Ovary (tissue), 3 donors: ENCODE measurements around the gene ANGEL2.

Source experiments
- EP300 ChIP-seq: sonication (generic); formaldehyde crosslinking; IDR thresholded peaks from one replicate; pipeline ENCODE4 v1.6.1; 2017; ENCODE audit warnings: antibody characterized with exemption
- POLR2A ChIP-seq: fragments of 450-650 bp; IDR thresholded peaks from one replicate; pipeline ENCODE4 v1.6.1; 2017; ENCODE audit warnings: antibody characterized with exemption, mild to moderate bottlenecking, moderate library complexity
- TF ChIP-seq, protein P1 (sequence below), 3 donors: fragments of 450-650 bp in 2 of 3; fragments of 200-600 bp in 1 of 3; IDR thresholded peaks; one replicate each; pipeline versions ENCODE4 v1.5.1 to v1.8.0; 2016 to 2022; ENCODE audit warnings: antibody characterized with exemption in 3 of 3, mild to moderate bottlenecking in 1 of 3
- donor health status: DM: no; HTN: no; CAD: no.

DNA sequence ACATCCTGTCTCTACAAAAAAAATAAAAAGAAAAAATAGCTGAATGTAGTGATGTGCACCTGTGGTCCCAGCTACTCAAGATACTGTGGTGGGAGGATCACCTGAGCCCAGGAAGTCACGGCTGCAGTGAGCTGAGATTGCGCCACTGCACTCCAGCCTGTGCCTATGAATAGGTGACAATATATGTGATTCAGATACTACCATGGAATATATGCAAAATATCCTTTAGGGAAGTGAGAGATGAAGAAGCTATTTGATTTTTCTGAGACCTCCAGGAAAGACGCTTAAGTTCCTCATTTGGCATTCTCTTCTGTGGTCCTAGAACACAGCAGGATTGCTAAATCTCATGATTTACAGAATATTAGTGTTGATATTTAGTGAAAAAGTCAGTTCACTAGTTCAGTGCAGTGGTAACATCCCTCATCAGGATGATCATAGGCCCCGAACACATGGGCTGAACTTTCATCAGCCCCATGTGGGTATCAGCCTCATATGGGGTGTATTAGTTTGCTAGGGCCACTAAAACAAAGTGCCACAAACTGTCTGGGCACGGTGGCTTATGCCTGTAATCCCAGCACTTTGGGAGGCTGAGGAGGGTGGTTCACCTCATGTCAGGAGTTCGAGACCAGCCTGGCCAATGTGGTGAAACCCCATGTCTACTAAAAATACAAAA, 71.3 kb downstream of the ANGEL2 start:
- TF ChIP-seq, protein P1, sequence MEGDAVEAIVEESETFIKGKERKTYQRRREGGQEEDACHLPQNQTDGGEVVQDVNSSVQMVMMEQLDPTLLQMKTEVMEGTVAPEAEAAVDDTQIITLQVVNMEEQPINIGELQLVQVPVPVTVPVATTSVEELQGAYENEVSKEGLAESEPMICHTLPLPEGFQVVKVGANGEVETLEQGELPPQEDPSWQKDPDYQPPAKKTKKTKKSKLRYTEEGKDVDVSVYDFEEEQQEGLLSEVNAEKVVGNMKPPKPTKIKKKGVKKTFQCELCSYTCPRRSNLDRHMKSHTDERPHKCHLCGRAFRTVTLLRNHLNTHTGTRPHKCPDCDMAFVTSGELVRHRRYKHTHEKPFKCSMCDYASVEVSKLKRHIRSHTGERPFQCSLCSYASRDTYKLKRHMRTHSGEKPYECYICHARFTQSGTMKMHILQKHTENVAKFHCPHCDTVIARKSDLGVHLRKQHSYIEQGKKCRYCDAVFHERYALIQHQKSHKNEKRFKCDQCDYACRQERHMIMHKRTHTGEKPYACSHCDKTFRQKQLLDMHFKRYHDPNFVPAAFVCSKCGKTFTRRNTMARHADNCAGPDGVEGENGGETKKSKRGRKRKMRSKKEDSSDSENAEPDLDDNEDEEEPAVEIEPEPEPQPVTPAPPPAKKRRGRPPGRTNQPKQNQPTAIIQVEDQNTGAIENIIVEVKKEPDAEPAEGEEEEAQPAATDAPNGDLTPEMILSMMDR (IDR thresholded peaks at IDR 0.05): no peak
- TF ChIP-seq POLR2A: no peak
- TF ChIP-seq EP300: no peak
